NCI-H1417 treated with DMSO at 0.1 percent for 48 hours (cell line): ENCODE measurements around the gene CDKN2A.

ENCODE experiments used
- DNase-seq: peaks from one replicate; lab custom pipeline; 2025; lab: John Stamatoyannopoulos, UW

CDKN2A gene

GRCh38 chr9:22005702-22006606, 11.8 kb upstream of the CDKN2A start:
- no peak for DNase-seq

- DNase-seq = no peak
These were observed 11.0 kb upstream of the CDKN2A start for GRCh38 chr9:22005021-22005701.

- DNase-seq = no peak
These were observed 7.8 kb upstream of the CDKN2A start for GRCh38 chr9:22002038-22002437.

- no peak for DNase-seq
These were observed 3.8 kb upstream of the CDKN2A start for GRCh38 chr9:21998026-21998425.

- DNase-seq = no peak
These were observed 3.3 kb upstream of the CDKN2A start for GRCh38 chr9:21997480-21997879.

GRCh38 chr9:21996858-21997257, 2.7 kb upstream of the CDKN2A start:
- DNase-seq = no peak

GRCh38 chr9:21996438-21996837, 2.2 kb upstream of the CDKN2A start:
- no peak for DNase-seq

- DNase-seq = no peak
These were observed 1.6 kb upstream of the CDKN2A start for GRCh38 chr9:21995666-21996398.

GRCh38 chr9:21995006-21995665, 944 bp upstream of the CDKN2A start:
- no peak for DNase-seq

GRCh38 chr9:21994556-21995005, 389 bp upstream of the CDKN2A start, which contains the start of gene CDKN2B-AS1:
Gene CDKN2B-AS1, plus strand, starts transcription at chr9:21994791.
- DNase-seq = no peak

GRCh38 chr9:21993007-21993406, 1.2 kb downstream of the CDKN2A start:
- no peak for DNase-seq

- no peak for DNase-seq
These were observed 2.9 kb downstream of the CDKN2A start for GRCh38 chr9:21991072-21991959.

- no peak for DNase-seq
These were observed 4.6 kb downstream of the CDKN2A start for GRCh38 chr9:21989440-21990189.

GRCh38 chr9:21988056-21988990, 5.9 kb downstream of the CDKN2A start:
- DNase-seq = no peak

GRCh38 chr9:21985964-21986667, 8.1 kb downstream of the CDKN2A start:
- no peak for DNase-seq

GRCh38 chr9:21984101-21984500, 10.1 kb downstream of the CDKN2A start:
- DNase-seq = no peak

GRCh38 chr9:21983561-21983935, 10.6 kb downstream of the CDKN2A start:
- DNase-seq = no peak

- DNase-seq = no peak
These were observed 11.2 kb downstream of the CDKN2A start for GRCh38 chr9:21982861-21983560.
